ELR (cell line): ENCODE measurements around the gene DLGAP1.
A peak's percentile ranks its signal among the peaks of the same experiment; 100 is the strongest.

Experiments used
- DNase-seq: peaks from one replicate; pipeline ENCODE4 v3.0.0-alpha.2; 2015; ENCODE audit warnings: low read depth

Gene DLGAP1

DNA sequence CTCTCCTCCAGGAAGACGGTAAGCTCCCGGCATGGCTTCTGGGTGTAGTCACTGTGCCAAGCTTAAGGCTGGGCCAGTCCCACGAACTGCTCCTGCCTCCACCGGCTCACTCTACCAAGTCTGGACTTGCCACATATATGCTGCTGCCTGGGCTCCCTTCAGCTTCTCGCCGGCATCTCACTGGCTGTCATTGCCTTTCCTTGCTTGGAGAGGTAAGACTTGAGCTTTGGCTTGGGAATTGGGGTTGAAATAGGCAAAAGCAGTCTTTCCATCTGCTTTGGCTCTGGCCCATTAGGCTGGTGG is 524.1 kb downstream of the DLGAP1 start:
- DNase-seq = no peak

DNA sequence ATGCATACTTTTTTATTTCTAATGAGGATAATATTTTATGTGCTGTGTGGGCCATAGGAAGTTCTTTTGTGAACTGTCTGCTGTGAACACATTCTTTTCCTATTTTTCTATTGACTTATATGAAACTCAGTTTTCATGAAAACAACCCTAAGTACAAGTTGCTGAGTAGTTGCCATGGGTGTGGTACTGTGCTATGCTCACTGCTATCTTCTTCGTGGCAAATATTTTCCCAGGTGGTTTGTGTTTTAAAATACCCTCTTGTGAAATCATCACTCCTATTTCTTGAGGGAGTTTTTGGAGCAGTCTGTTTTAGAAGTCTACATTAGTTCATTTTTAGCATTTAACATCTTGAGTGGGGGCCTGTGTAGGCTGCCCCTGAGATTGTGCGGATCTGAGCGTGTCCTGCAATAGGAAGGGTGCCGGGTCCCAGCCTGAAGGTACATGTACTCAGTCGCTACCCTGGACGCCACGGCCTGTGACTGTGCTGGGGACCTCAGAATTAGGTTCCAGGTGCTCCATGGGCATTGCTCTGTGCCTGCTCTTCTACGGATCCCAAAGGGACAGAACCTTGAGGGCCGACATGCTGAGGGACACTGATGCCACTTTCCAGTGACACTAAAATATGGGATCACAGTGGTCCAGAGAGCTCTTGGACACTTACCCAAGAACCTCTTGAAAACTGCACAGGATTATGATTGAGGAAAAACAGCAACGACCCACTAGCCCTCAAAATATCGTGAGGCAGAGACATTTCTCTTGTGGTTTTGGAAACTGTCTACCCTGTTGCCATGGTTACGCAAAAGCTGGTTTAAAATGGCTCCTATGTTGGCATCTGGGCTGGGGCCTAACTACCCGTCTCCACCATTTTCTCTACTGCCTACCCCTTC is 524.7 kb downstream of the DLGAP1 start:
- DNase-seq = no peak

DNA sequence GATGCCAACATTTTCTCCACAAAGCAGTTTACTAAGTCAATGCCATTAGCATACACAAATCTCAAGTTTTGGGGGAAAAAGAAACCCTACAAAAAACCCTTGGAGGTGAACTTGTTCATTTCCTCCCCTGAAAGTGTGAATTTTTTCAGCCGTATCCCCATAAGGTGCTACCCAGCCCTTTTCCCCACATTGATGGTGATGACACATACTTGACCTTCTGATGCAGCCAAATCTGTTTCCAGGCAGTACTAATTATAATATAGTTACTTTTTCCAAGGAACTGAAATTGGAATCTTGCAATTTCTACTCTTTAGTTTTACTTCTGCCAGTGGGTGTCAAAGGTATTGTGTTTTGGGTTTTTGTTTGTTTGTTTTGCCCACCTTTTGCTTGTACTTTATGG is 530.7 kb downstream of the DLGAP1 start:
- no peak for DNase-seq

DNA sequence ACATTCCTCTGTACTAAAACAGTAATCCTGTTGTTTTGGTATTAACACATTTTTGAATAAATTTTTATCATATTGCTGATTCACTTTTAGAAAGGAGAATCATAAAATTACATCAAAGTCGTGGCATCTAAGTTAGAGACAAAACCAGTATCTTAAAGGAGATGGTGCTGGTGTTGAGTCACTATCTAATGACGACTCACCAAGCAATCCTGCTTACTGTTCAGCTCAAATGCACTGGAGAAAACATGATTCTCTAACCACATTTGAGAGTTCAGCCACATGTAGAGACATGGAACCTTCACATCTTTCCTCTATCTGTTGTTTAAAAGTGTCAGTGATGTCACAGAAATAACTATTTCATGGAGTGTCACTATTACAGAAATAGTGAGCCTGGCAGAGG is 531.4 kb downstream of the DLGAP1 start:
- DNase-seq = peak; percentile 47

DNA sequence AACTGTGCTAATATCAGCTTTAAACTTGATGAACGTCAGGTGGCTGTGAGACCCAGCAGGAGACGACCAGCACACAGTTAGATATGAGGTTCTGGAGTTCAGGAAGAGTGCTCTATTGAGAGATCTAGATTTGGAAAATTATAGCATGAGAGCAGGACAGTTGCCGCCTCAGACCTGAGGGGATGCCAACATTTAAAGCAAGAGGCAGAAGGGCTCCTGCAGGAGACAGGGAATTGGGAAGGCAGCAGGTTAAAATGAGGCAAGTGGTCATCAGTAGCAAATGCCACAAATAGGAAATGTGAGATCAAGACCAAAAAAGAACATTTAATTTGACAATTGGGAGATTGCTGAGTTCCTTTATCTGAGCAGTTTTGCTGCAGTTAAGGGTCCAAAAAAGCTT is 533.3 kb downstream of the DLGAP1 start:
- DNase-seq = no peak

DNA sequence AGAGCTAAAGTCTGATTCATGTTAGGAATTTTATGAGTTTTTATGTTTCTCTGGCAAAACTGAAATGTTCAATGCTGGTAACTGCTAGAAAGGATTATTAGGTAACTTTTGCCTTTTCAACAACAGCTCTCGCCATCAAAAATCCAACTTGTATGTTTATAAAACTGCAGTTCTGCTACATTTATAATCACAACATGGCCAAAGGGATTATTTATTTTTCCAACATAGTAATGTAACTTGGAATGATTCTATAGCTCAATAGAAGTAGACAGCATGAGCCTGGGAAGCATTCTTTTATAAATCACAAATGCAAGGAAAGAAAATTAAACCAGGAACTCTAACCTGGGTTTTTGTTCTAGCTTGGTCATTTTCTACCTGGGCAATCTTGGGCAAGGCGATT is 534.3 kb downstream of the DLGAP1 start:
- DNase-seq = no peak

DNA sequence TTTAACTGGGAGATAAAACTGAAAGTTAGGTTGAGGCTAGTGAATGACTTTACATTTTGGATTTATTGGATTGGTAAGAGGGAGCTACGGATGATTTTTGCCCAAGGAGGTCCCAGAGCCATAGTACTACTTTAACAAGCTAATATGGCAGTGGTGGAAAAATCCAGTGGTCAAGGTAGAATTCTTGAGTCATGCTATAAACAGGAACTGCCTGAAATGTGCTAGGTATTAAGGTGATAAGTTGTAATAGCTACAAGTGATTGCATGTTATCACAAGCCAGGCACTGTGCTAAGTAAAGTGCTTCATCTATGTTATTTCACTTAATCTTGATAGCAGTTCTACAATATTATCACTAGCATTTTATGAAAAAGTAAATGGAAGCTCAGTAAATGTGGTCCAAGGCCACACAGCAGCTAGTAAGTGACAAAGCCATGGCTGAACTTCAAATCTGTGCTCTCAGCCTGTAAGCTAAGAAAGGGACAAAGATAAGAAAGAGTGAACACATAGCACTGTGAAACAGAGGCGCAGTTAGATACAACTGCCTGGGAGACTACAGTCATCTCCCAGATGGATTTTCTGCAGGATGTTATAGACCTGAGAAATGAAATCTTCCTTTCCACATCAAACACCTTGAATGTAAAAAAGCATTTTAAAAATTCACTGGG is 535.6 kb downstream of the DLGAP1 start:
- DNase-seq = no peak

DNA sequence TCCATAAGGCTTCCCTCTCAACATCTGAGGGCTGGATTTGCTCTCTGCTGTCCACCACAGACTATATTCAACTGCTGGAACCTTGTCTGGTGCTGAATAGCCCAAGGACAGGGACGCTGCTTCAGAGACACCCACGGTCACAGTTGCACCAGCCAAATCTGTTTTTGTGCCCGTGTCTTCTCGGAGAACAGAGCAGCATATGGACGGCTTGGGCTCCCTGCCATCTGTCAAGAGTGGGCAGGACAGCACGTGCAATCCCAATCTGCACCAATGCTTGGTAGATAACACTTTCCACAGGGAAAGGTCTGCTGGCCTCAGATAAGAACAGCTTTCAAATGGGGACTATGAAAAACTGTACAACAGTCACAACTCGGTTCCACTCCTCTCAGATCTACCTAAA is 539.0 kb downstream of the DLGAP1 start:
- DNase-seq = no peak

DNA sequence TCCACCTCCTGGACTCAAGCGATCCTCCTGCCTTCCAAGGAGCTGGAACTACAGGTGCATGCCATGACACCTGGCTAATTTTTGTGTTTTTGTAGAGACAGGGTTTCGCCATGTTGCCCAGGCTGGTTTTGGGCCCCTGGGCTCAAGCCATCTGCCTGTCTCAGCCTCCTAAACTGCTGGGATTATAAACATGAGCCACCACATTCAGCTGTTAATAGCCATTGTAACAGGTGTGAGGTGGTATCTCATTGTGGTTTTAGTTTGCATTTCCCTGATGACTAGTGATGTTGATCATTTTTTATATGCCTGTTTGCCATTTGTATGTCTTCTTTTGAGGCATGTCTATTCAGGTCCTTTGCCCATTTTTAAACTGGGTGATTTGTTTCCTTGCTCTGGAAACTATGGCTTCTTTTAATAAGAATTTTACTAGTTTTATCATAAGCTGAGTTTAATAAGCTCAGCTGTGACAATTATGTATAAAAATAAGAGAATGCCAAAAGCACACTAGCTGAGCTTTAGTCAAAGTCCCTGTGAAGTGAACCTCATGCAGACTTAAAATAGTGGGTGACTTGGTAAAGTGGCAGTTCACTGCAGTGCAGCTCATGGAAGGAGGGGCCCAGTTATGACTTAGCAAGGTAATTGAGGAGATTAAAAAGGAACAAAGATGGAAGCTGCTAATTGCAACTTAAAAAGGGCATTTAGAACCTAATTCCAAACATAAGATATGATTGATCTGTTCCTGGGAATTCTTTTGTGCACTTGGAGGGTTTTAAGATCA is 540.1 kb downstream of the DLGAP1 start:
- DNase-seq = no peak

DNA sequence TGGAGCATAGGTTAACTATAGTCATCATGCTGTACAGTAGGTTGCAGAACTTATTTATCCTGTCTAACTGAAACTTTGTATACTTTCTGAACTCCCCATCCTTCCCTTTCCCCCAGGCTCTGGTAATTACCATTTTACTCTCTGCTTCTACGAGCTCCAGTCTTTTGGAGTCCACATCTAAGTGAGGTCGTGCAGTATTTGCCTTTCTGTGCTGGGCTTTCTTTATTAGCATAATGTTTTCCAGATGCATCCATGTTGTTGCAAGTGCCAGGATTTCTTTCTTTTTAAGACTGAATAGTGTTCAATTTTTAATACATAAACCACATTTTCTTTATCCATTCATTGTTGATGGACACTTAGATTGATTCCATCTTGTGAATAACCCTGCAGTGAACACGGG is 541.0 kb downstream of the DLGAP1 start:
- no peak for DNase-seq

DNA sequence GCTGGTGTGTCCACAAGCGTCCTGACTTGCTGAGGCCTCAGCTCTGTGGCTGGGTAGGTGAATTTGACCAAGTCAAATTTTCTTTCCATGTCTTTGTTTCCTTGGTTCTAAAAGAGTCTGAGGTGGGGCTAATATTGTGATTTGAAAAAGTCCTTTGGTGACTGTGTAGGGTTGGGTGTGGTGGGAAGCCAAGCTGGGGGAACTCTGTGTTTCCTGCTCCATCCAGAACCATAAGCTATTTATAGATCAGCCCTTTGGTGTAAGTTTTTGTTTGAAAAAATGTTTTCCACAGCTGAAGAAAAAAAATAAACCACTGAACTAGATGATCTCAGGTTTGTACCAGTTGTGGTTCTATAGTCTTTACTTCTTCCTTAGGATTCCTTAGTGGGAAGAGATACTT is 542.4 kb downstream of the DLGAP1 start:
- DNase-seq = no peak

DNA sequence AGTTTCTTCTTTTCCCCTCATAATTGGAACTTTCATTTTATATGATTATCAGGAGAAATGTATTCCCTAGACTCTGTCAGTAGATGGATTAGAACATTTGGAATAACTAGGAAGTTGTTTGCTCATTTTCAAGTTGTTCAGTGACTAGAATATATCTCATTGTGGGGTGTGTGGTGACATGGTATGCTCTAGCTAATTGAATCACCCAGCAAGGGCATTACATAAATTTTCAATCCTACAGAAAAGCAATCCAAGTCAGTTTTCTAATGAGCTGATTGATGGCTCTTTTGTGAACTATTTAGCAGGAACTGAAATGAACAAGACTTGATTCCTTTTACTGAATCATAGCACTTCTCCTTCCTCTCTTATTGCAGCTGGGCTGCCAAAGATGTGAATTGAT is 543.7 kb downstream of the DLGAP1 start:
- no peak for DNase-seq

DNA sequence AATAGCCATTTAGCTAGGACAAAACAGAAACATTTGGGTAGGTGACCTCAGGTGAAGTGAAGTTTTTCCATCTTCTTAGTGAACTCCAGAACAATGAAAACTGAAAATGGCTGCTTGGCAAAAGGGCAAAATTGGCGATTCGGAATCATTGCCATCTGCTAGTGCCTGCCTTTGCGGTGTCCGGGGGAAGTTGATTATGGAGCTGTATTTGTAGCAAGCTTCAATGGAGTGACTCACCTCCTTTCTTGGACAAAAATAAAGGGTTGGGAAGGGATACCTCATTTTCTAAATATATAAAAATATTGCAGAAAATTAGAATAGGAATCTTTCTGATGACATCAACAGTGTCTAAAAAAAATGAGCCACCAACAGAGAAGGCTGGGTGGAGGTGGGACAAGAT is 544.6 kb downstream of the DLGAP1 start:
- DNase-seq = no peak

DNA sequence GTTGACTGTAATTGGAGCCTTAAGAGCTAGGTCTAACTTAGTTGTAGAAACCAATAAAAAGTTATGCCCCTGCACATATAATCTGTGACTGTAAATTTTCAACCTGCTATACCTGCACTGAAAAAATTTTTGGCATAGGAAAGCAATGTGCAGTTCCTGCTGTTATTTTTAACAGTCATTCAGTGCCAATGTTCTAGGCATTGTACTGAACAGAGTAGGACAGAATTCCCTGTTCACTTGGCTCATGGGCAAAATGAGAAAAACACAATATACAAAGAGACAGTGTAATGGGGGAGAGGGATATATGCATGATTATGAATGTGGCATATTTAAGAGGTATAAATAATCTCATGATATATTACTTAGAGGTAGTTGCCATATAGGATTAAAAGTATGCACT is 547.2 kb downstream of the DLGAP1 start:
- no peak for DNase-seq

DNA sequence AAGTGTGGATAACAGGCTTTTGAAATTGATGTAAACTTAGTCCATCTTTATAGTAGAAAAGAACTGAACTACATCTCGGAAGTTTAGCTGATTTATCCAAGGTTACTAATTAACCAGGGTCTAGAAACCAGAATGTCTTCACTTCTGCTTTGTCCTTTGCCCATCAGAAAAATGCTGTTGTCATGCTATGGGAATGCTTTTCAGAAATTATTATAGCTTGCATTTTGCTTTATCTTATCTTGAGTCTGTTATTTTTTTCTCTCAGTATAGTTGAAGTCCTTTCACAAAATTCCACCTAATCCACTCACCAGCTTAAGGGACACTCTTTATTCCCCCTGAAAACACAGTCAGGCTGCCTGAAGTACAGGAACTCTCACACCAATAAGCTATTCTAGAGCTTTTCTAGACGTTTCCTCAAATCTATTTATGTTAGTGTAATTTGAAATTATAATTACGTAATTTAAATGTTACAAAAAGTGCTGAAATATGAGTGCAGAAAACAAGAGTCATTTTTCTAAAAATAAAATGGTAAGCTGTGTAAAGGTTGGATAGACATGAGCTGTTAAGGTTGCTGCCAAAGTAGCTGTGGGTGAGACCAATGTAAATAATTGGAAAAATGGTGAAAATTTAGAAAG is 548.9 kb downstream of the DLGAP1 start:
- DNase-seq = no peak

DNA sequence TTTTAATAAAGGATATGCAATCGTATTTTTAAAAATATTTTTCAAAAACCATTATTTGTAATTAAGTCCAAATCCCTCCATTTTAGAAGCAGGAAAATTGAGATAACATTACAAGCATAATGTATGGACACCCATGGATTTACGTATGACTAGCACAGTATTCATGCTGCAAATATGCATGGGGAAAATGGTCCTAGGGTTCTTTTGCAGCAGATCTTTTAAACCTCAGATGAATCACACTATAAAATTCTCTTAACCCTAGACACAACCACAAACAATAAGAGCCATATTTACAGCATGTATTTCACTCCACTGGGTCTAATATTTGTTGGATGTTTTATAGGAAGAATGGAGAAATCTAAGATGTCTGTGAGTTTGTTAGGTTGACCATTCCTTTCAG is 551.8 kb downstream of the DLGAP1 start:
- DNase-seq = peak; percentile 93

DNA sequence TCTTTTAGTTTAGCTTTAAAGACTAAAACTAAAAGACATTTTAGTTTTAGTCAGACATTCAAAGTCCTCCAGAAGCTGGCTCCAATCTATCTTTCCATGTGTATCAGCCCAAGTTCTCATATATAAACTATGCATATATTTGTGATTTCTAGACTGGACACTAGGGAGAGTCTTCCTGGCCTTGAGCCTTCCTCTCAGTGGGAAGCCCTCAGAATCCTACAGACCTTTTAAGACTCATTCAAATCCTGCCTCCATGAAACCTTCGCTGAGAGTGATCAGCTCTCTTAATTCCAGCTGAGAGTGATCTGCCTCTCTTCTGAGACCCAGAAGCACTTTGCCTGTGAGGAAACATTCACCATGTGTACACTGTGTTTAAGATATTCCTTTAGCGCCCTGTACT is 552.4 kb downstream of the DLGAP1 start:
- peak; percentile 51 for DNase-seq

DNA sequence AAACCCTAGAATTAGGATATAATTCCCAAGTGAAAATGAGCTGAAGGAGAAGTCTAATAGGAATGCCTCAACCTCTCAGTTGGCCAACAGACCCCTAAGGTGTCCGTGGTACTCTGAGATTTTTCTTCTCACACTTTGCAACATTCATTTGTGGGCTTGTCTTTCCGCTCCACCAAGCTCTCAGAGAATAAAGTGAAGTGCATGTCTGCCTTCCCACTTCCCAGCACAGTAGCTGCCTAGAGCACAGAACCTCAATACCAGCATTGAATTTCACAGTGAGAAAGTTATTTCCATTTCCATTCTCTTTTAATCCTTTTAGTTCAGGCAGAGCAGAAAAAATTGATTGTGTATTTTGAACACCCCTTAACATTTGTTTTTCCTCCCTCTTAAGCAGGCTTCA is 553.3 kb downstream of the DLGAP1 start:
- DNase-seq = no peak

DNA sequence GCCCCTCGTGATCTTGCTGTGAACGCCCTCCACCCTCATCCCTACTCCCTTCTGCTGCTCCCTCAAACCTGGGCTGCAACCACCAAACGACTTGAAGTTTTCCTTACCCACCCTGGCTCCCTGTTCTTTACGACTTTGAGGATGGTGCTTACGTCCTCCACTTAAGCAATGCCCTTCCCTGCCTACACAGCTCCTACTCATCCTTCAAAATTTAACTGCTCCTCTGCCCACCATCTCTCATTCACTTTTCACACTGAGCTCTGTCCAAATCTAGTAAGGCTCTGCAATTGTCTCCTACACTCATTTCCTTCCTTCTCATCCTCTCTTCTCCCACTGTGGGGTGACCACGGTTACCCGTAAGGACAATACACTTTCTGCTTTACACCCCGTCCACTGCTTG is 554.1 kb downstream of the DLGAP1 start:
- DNase-seq = no peak

DNA sequence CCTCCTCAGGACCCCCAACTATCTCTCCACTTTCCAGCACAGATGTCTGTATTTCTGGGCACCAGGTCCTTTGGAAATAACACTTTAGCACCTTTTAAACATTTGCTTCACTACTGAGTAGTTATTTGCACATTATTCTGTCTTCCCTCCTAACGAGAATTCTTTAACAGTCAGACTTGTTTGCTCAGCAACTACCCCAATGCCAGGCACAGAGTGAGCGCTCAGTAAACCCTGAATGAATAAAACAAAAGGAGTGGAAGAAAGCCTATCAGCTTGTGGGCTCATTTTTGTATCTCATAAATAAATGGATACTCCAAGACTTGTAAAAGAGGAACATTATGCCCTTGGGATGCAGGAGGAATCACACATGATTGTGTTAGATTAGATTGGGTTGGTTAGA is 554.8 kb downstream of the DLGAP1 start:
- DNase-seq = no peak

DNA sequence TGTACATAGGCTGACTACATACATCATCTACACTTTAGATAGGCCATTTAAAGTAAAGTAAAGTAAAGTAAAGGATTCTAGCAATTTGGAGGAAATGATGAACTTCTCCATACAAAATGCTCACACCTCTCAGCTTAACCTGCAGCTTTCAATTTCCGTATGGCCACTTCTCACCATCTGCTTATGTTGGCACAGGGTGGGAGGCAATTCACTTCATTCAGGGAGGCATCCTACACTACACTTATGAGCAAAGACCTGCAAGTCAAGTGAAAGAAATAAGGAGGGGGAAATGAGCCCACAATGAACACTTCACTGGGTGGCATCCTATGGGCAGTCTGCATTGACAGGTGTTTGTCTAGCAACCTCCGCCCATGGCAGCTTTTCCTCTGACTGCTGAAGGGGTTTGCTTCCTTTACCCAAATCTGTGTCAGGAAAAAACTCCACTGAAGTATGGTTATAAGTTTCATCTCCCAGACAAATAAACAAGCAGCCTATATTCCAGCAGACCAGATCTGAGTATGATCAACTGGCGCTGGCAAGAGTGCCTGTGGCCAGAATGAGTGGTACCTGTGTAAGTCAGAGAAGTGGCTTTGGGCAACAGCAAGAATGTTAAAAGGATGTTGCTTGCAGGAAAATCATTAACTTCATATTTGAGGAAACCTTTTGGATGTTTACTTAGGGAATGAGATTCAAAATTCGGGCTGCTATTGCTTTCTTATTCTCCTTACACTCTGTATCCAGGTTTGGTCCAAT is 556.1 kb downstream of the DLGAP1 start:
- DNase-seq = no peak

DNA sequence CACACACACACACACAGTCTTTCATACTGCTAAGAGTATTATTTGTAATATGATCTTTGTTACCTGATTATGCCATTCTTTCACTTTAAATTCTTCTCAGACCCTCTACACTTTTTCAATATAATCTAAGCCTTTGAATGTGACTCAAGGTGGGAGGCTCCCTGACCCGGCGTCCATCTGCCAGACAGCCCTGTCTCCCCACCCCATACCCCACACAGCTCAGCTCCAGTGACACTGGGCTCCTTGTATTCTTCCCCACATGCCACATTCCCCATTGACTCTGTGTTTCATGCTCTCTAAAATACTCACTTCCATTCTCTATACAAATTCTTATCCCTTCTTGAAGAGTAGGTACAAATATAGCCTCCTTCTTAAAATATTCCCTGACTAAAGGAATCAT is 563.0 kb downstream of the DLGAP1 start:
- DNase-seq = no peak
